Inferior parietal cortex (tissue), 1 donor: ENCODE data around the gene CIBAR2.

Experiments
- DNase-seq: peaks from one replicate; pipeline ENCODE4 v3.0.0-alpha.2; 2016; ENCODE audit errors: extremely low spot score

CIBAR2 gene

DNA sequence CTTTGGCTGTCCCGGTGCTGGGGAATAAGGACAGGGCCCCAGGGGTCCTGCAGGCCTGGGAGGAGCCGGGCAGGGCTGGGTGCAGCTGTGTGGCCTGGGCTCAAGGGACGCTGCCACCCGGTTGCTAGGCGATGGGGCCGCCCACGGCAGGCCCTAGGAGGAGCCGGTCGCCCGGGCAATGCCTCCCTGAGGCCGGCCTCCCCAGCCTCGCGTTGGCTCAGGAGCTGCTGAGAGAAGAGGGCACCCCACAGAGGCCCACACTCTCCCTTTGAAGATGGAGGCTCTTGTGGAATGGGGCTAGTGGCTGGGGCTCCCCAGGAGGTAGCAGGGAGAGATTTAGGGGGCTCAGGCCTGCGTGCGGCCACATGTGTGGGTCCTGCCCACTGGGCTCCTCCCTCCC is at the start of gene CIBAR2:
Gene CIBAR2, minus strand, starts transcription at position 109 of the 400 bp plus-strand sequence. CDS start 120 bp downstream, outside the sequence.
- DNase-seq: no peak

DNA sequence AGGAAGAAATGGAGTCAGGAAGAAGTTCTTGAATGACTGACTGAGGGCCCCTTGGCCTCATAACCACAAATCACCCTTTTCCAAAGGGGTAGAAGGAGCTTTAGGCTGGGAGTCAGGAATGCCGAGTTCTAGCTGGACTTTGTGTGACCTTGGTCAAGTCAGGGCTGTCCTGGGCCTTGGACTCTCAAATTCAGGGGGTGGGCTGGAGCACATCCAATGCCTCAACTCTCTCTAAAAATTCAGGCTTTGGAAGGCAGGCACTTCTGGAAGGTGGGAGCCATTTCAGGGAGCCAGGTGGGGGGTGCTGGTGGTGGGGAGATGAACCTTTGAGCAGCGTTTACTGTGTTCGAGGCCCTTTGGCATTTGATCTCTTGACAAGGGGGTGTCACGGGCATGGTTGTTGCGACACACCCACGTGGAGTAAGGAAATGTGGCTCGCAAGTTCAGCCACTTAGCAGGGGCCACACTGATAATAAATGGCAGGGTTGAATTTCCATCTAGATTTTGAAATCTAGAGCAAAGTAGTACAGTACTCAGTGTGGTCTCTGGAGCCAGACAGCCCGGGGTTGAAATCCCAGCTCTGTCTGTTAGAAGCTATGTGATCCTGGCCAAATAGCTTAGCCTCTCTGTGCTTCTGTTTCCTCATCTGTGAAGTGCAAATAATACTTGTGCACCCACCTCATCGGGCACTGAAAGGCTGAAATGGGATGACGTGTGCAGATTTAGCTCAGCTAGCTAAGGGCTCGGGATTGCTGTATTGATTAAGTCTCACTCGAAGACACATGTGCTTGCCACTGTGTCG is 47.1 kb upstream of the CIBAR2 start:
- no peak for DNase-seq

DNA sequence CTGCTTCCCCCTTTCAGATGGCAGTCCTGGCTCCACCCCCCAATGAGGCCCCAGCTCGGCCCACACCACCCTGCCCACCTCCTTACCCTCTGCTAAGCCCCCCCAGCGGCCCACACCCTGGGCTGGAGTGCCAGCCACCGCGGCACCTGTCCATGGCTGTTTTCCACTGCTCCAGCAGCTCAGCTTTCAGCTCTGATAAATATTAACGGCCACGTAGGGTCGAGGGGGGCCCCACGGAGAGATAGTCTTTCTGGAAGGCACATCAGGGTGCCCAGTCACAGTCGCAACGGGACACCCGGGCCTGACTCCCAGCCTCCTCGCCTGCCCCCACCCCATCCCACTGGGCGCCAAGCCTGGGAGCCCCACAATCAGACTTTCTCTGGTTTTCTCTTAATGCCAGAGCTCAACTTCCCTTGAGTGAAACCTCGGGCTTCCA is 46.5 kb upstream of the CIBAR2 start:
- no peak for DNase-seq

DNA sequence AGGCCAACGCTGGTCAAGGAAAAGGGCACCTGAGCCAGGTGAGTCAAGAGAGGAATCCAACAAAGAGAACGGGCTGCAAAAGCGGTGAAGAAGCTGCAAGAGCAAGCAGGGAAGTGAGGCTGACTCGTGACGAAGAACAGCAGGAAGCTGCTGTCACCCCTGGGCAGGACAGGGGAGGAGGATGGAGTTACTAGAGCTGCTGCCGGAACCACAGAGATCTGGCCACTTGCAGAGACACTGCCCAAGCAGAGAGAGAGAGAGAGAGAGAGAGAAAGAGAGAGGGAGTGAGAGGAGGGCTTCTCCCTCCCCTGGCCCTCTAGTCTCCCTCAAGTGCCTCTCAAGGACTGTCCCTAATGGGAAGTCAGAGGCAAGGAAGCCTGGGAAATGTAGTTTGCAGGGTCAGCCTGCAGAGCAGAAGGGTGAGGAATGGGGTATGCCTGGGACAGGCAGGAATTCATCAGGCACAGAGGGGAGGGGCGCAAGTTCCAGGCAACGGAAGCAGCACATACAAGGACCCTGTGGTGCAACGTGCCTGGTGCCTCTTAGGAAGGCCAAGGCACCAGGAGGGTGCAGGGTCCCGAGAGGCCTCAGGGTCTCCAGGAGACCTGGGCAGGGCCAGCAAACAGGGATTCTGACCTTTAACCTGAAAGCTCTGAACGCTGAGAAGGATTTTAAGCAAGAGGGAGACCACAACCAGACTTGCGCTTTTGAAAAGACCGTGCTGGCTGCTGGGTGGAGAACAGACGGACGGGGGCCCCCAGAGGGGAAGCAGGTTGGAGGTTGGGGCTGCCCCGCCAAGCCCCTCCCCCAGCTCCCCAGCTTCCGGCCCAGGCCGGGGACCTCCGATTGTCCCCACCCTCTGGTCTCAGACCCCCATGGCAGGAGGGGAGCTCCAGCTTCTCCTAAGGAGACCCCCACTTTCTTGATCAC is 45.8 kb upstream of the CIBAR2 start:
- no peak for DNase-seq

DNA sequence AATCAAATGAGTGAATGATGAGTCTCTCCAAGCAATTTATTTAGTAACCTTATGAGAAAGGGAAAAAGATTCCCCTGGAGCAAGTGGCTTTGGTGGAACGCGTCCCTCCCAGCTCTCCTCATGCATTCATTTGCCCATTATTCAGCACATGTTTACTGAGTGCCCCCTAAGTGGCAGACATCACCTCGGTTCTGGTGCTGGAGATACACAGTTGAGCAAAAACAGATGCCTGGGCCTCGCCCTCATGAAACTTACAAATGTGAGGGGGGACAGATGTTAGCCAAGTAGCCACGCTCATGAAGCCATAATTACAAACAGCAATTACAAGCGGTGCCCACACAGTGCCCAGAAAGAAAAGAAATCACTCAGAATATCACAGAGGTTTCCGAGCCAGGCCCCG is 45.1 kb upstream of the CIBAR2 start:
- no peak for DNase-seq

DNA sequence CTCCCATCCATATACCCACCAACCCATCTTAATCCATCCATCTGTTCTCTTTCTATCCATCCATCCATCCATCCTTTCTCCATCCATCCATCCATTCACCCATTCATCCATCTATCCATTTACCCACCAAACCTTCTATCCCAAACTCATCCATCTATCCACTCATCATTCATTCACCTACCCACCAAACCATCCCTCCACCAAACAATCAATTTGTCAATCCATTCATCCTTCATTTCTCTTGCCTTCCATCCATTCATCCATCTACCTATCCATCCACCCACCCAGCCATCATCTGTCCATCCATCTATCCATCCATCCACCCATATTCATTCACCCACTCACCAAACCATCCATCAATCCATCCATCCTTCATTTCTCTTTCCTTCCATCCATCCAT is 44.6 kb upstream of the CIBAR2 start:
- DNase-seq: no peak

DNA sequence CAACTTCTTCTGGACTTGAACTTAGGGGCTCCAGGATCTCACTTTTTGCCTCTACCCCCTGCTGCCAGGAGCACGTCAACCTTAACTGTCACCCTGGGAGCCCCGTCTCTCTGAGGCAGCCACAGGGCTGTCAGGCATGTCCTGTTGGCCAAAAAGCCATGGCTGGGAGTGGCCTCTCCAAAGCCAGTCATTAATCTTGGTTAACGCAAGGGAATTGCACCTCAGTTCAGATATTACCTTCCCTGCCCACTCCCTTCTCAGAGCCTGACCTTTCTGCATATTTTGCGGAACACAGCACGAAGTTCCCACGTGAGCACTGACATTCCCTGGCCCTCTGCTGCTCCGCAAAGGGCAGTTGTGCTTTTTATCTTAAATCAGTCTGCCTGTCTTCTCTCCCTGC is 44.2 kb upstream of the CIBAR2 start:
- DNase-seq: no peak

DNA sequence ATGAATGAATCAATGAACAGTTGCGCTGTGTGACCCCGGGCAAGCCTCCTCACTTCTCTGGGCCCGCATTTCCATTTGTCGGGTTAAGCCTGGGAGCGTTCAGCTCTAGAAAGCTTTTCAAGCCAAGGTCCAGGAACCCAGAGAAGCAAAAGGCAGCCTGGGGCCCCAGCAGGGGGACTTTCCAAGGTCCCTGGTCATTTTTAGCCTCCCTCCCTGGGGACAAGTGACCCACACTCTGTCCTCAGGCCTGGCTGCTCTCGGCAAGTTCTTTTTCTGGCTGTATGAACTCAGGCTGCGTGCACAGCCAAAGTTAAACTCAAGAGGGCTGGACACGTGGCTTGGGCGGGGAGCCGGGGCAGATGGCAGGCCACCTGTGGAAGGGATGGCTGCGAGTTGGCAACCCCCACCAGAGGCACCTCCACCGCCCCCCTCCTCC is 41.4 kb upstream of the CIBAR2 start:
- DNase-seq: no peak

DNA sequence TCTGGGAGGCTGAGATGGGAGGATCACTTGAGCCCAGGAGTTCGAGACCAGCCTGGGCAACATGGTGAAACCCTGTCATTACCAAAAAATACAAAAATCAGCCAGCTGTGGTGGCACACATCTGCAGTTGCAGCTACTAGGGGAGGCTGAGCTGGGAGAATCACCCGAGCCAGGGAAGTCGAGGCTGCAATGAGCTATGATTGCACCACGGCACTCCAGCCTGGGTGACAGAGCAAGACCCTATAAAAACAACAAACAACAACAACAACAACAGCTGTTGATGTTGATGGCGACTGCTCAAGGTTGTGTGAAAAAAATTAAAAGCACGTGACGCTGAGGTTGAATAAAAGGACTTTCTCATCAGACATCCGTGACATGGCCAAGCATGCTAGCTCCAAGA is 40.8 kb upstream of the CIBAR2 start:
- no peak for DNase-seq

DNA sequence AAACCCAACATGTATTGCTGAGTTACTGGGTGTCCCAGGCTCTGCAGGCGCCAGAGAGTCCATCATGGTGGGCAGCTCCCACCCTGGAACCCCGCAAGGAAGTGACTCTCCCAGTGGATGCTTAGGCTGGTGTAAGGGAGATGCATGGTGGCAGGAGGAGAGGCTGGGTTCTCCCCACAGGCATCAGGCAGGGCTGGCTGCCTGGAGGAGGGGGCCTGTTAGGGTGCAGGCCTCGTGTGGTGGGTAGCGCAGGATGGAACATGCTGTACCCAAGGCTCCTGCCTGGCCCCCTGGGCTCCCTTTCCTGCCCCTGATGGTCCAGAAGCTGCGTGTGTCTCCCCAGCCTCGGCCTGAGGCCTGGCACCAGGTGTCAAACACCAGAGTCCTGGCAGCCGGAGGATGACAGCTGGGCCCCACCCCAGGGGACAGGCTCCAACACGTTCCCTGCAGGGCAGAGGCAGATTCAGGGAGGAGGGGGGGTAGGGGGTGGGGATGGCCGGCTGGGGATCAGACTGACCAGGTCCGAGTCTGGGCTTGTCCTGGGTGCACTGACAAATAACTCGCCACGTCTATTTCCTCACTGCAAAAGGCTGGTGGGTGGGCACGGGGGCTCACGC is 40.2 kb upstream of the CIBAR2 start:
- DNase-seq: no peak

DNA sequence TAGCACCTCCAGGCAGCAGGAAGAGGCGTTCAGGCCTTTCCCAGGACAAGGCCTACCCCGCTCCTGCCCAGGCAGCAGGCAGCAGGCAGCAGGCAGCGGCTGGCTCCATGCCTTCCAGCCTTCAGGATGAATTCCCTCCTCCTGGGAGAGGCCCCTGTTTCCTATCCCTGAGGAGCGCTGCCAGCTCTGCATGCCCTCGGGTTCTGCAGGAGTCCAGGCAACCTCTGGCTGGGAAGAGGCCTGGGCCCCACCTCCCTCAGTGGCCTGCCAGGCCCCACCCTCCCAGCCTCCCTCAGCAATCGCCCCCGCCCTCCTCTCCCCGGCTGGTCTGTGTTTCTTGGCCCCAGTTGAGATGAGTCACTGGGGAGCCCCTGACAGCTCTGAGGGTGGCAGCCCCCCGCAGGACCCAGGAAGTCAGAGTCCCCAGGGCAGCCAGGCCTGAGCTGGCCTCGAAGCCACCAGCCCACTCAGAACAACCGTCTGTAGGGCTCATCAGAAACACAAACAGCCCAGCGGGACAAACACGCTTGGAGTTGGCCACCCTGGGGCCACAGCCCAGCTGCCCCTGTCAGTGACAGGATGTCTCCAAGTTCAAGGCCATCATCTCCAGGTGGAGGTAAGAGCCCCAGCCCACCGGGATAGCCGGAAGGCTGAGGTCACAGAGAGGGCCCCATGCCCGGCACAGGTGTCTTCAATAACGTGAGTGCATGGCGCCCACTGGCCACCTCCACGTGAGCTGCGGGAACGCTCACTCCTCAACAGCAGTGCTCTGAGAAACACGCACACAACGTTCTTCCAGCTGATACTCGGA is 39.5 kb upstream of the CIBAR2 start:
- no peak for DNase-seq

DNA sequence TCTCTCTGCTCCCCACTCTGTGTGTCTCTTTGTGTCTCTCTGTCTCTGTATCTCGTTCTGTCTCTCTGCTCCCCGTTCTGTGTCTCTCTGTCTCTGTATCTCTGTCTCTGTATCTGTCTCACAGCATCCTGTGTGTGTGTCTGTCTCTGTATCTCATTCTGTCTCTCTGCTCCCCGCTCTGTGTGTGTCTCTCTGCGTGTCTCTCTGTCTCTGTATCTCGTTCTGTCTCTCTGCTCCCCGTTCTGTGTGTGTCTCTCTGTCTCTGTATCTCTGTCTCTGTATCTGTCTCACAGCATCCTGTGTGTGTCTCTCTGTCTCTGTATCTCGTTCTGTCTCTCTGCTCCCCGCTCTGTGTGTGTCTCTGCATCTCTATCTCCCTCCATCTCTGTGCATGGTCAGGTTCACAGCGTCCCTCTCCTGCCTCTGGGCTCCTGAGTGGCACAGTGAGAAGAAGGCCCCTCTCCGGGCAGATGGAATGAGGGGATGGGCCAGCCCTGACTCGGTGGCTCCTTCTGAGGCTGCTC is 38.9 kb upstream of the CIBAR2 start:
- DNase-seq: no peak

DNA sequence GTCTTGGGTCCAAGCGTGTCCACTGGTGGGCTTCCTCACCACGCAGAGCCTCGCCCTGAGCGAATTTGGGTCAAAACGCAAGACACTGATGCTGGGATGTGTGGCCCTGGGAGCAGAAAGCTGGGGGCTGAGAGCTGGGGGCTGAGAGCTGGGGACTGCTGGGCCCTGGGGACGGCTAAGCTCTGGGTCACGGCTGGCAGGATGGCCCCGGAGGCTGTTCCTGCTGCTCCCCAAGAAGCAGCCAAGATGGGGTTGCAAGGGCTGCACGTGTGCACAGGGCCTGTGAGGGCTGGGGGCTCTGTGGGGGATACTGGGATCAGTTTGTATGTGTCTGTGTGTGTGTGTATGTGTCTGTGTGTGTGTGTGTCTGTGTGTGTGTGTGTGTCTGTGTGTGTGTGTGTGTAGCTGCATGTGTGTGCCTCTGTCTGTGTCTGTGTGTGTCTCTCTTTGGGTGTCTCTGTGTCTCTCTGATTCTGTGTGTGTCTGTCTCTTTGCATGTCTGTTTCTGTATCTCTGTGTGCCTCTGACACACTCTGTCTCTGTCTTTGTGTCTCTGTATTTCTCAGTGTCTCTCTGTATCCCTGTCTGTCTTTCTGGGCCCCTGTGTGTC is 38.2 kb upstream of the CIBAR2 start:
- DNase-seq: no peak

DNA sequence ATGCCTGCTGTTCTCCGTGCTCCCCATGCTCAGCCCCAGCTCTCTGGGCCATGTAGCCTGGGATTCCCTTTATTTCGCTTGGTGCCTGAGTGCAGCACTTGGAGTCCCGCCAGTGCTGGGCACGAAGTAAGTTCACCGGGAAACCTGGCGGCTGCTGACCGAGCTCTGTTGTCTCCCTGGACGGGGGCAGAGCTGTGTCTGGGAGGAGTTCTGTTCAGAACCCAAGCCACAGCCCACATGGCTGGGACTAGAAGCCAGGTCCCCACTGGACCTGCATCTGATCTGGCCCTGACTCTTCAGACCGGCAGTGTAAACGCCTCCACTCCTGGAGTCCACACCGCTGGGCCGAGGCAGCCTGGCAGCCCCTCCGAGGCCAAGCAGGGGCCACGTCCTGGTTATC is 37.5 kb upstream of the CIBAR2 start:
- no peak for DNase-seq

DNA sequence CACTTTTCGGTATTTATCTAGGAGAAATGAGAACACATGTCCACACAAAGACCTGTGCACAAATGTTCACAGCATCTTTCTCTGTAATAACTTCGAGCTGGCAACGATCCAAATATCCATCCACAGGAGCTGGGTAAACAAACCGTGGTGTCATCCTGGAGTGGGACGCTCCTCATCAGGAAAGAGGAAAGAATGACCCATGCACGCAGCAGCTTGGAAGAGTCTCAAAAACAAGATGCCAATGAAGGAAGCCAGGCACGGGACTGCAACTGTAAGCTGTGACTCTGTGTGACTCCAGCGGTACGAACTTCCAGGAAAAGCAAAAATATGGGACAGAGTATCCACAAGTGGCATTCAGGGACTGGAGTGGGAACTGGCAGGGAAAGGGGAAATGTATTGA is 36.7 kb upstream of the CIBAR2 start:
- DNase-seq: no peak

DNA sequence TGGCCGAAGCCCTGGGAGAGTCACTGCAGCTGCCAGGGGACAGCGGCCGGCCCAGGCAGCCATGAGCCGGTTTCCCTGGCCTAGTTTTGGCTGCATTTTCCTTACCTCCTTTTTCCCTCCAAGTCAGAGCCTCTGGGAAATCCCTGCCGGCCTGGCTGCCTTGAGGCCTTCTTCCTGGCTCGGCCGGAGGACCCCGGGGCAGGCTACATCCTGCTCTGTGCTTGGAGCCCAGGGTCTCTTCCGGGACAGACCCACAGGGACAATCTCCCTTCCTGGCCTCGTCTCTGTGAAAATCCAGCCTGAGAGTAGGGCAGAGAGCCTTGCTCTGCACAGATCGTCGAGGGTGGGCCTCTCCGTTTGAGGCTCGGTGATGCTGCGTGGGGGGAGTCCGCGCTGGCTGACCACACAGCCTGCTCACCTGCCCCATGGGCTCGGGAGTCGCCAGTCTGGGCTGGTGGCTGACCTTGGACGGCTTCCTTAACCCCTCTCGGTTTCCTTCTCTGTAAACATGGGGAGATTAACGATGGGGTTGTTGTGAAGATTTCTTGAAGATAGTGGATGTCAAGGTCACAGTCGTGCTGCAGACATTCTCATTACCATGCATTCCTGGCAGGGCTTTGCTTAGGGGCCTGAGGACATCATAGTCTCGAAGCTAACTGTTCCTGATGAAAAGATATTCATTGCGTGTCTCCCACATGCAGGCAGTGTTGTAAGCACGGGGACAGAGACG is 34.8 kb upstream of the CIBAR2 start:
- no peak for DNase-seq

DNA sequence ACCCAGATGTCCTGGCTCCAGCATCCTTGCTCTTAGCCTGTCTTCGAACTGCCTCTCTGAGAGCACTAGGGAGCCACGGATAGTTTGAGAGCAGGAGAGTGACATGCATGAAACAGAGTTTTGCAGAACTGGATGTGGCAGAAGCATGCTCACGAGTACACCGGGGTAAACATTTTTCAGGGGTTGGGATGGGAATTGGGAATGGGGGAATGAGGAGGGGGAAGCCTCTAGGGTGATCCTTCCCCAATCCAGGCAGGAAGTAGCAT is 34.2 kb upstream of the CIBAR2 start:
- DNase-seq: no peak

DNA sequence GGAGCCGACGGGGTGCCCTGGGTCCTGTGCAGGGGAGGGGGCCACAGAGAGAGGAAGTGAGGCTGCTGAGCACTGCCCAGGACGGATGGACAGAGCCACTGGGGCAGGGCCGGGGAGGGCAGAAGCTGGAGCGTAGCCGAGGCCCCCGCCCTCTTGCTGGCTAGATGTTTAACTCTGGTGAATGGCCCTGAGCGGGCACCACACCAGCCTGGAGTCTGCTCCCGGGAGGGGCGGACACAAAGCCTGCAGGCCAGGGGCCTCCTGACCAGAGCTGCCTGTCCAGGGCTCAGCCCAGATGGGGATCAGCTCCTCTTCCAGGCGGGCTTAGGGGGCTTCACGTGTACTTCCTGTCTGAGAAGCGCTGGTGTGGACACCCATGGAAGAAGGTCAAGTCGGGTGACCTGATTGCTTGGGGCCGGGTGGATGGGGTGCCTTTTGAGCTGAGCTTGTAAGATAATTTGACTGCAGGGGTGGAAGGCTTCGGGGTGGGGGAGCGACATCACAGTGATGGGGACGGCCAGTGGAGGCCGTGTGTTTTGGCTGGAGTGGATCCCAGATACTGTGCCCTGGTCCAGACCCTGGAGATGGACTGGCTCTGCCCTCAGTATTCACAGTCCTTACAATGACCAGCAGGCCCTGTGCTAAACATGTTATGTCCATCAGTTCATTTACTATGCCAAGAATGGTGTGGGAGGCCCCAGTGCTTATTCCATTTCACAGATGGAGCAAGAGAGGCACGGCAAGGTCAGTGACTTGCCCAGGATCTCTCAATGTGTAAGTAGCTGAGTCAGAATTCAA is 33.7 kb upstream of the CIBAR2 start:
- DNase-seq: no peak

DNA sequence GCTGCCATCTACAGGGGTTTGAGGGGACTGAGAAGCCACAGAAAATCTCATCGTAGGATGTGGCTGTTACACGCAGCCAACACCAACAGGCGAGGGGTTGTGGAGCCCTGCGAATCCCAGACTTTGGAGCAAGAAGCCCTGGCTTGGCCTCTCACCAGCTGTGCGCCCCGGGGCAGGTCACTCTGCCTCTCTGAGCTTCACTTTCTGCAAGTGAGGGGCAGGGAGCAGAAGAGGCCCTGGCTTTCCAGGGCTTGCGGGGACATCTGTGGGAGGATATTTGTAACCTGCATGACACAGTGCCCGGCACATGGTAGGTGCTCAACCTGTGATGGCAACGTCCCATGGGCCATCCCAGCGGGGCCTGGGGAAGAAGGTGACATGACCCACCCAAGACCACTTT is 32.9 kb upstream of the CIBAR2 start:
- no peak for DNase-seq
